HepG2 (cell line): Measurements from ENCODE around the gene SMIM14. TPM values are rescaled to one million over a fixed set of nuclear protein-coding genes. Genes with fewer than 3 reads are reported as not detected.
A peak's percentile ranks its signal among the peaks of the same experiment; 100 is the strongest.

ENCODE experiments used
- CREB1 ChIP-seq, 2 experiments: fragments of 450-650 bp in 1 of 2; IDR thresholded peaks; 2 replicates each; pipeline ENCODE4 v1.6.1; 2016 to 2017; ENCODE audit warnings: control low read depth in 1 of 2, mild to moderate bottlenecking in 1 of 2, missing compliant biosample characterization in 1 of 2, missing genetic modification characterization in 1 of 2
- IRF2 ChIP-seq: IDR thresholded peaks from 2 replicates; pipeline ENCODE4 v1.6.1; 2018; ENCODE audit warnings: missing genetic modification reagents, missing compliant biosample characterization
- JUNB ChIP-seq: sonication (generic); formaldehyde crosslinking; IDR thresholded peaks from 2 replicates; pipeline ENCODE4 v1.8.0; 2022; ENCODE audit warnings: missing genetic modification reagents, mild to moderate bottlenecking, borderline replicate concordance
- MED8 ChIP-seq: sonication (generic); formaldehyde crosslinking; IDR thresholded peaks from 2 replicates; pipeline ENCODE4 v1.8.1; 2023; ENCODE audit warnings: mild to moderate bottlenecking, missing genetic modification reagents; ENCODE audit not compliant: insufficient replicate concordance
- NCOR1 ChIP-seq: fragments of 200-600 bp; sonication (generic); IDR thresholded peaks from 2 replicates; pipeline ENCODE4 v1.7.0; 2017; ENCODE audit warnings: antibody characterized with exemption, low read length, borderline replicate concordance
- NFATC3 ChIP-seq: sonication (generic); formaldehyde crosslinking; IDR thresholded peaks from 2 replicates; pipeline ENCODE4 v1.5.1; 2020; ENCODE audit warnings: mild to moderate bottlenecking, missing genetic modification reagents
- RARA ChIP-seq: IDR thresholded peaks from 2 replicates; pipeline ENCODE4 v1.6.1; 2016; ENCODE audit warnings: missing genetic modification reagents, missing compliant biosample characterization
- REPIN1 ChIP-seq: sonication (generic); formaldehyde crosslinking; IDR thresholded peaks from 2 replicates; pipeline ENCODE4 v1.8.0; 2022; ENCODE audit warnings: missing genetic modification reagents, low read depth, mild to moderate bottlenecking, borderline replicate concordance
- SNAPC2 ChIP-seq: sonication (generic); formaldehyde crosslinking; IDR thresholded peaks from 2 replicates; pipeline ENCODE4 v1.8.1; 2022; ENCODE audit warnings: mild to moderate bottlenecking, missing genetic modification reagents
- SP5 ChIP-seq: IDR thresholded peaks from 2 replicates; pipeline ENCODE4 v1.6.1; 2016; ENCODE audit warnings: low read depth, borderline replicate concordance
- SPEN ChIP-seq: sonication (generic); formaldehyde crosslinking; IDR thresholded peaks from 2 replicates; pipeline ENCODE4 v1.5.1; 2020; ENCODE audit warnings: low read depth, mild to moderate bottlenecking, missing genetic modification reagents
- TBP ChIP-seq: sonication (generic); formaldehyde crosslinking; IDR thresholded peaks from 2 replicates; pipeline ENCODE4 v1.5.0; 2020; ENCODE audit warnings: missing genetic modification reagents
- ZBTB20 ChIP-seq: sonication (generic); formaldehyde crosslinking; IDR thresholded peaks from 2 replicates; pipeline ENCODE4 v1.8.1; 2023; ENCODE audit warnings: missing genetic modification reagents, low read depth, mild to moderate bottlenecking, borderline replicate concordance
- ZKSCAN8 ChIP-seq: IDR thresholded peaks from 2 replicates; pipeline ENCODE4 v1.6.1; 2016; ENCODE audit warnings: borderline replicate concordance, missing genetic modification reagents, missing compliant biosample characterization
- ZNF143 ChIP-seq: sonication (generic); formaldehyde crosslinking; IDR thresholded peaks from 2 replicates; pipeline ENCODE4 v1.4.0; 2020; ENCODE audit warnings: missing genetic modification reagents
- ZNF253 ChIP-seq: sonication (generic); formaldehyde crosslinking; IDR thresholded peaks from 2 replicates; pipeline ENCODE4 v1.8.0; 2022; ENCODE audit warnings: mild to moderate bottlenecking, missing genetic modification reagents, borderline replicate concordance
- ZNF264 ChIP-seq: sonication (generic); formaldehyde crosslinking; IDR thresholded peaks from 2 replicates; pipeline ENCODE4 v1.4.0; 2020; ENCODE audit warnings: missing genetic modification reagents
- ZNF788 ChIP-seq: sonication (generic); formaldehyde crosslinking; IDR thresholded peaks from 2 replicates; pipeline ENCODE4 v1.5.0; 2020; ENCODE audit warnings: mild to moderate bottlenecking, missing genetic modification reagents, borderline replicate concordance
- polyA plus RNA-seq, 8 experiments: library from polyadenylated mRNA; depleted of rRNA in 3 of 8; stranded (reverse) in 7 of 8; unstranded in 1 of 8; fragments of >200 nt; fragmentation: Illumina TruSeq in 4 of 8; extraction: Trizol in 4 of 8; gene quantifications; 2 replicates each; pipeline versions ENCODE4 v1.2.1 to v1.2.3, GENCODE V29; 2011 to 2016; ENCODE audit warnings: low read depth in 4 of 8, missing spikeins in 1 of 8, mixed read lengths in 1 of 8; ENCODE audit not compliant: insufficient read depth in 1 of 8
- total RNA-seq, 5 experiments: library from RNA; depleted of rRNA; stranded (reverse); fragments of >200 nt; fragmentation: Illumina TruSeq; extraction: Trizol; gene quantifications; 2 replicates each; pipeline ENCODE4 v1.2.3, GENCODE V29; 2016; ENCODE audit warnings: low read depth in 1 of 5
- TF ChIP-seq, protein P1 (sequence below): sonication (generic); formaldehyde crosslinking; IDR thresholded peaks from 2 replicates; pipeline ENCODE4 v1.4.0; 2020; ENCODE audit warnings: missing genetic modification reagents, borderline replicate concordance
- TF ChIP-seq, protein P2 (sequence below): sonication (generic); formaldehyde crosslinking; IDR thresholded peaks from 2 replicates; pipeline ENCODE4 v1.9.0; 2021; ENCODE audit warnings: missing genetic modification reagents, borderline replicate concordance
- TF ChIP-seq, protein P3 (sequence below): sonication (generic); formaldehyde crosslinking; IDR thresholded peaks from 2 replicates; pipeline ENCODE4 v1.4.0; 2020; ENCODE audit warnings: missing genetic modification reagents, borderline replicate concordance

The SMIM14 gene
- total and polyA plus RNA-seq, 2 of the 13 experiments (the other 11 are each of a cell fraction or from before 2014, with no cell fraction given) = 16.3 to 28.1 TPM

DNA sequence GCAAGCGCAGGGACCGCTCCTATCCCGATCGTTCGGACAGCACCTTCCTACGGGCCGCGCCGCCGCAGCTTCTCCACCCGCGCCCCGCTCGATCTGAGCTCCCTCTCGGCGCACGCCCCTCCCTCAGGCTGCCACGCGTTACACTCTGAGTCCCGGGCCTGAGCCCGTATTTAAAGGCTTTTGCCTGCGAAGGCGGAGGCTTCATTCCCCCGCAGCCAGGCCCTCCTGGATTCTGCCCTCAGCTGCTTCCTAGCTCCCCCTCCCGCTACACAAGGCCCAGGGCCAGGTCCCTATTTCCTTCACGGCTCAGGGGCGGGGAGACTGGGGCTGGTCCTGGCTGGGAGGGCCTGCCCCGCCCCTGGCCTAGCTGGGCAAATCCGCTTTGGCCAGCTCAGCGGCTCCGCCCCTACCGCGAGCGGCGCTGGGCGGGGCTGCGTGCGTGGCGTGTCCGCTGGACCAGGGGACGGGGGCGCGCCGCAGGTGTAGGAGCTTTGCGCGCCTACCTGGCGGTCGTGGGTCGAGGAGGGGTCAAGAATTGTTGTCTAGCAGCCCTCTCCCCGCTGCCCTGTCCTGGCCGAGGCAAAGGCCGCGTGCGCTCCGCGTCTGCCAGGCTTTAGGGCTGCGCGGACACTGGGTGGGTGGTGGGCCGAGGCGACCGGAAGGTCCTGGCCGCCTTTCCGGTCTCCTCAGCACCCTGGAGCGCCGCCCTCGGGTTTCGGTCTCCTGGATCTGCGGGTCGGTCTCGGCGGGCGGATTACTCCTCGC is 111.2 kb downstream of the SMIM14 start, which contains the start of gene UGDH (continued):
- TF ChIP-seq, protein P1, sequence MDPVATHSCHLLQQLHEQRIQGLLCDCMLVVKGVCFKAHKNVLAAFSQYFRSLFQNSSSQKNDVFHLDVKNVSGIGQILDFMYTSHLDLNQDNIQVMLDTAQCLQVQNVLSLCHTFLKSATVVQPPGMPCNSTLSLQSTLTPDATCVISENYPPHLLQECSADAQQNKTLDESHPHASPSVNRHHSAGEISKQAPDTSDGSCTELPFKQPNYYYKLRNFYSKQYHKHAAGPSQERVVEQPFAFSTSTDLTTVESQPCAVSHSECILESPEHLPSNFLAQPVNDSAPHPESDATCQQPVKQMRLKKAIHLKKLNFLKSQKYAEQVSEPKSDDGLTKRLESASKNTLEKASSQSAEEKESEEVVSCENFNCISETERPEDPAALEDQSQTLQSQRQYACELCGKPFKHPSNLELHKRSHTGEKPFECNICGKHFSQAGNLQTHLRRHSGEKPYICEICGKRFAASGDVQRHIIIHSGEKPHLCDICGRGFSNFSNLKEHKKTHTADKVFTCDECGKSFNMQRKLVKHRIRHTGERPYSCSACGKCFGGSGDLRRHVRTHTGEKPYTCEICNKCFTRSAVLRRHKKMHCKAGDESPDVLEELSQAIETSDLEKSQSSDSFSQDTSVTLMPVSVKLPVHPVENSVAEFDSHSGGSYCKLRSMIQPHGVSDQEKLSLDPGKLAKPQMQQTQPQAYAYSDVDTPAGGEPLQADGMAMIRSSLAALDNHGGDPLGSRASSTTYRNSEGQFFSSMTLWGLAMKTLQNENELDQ (CRISPR knock-in tag) = peak; percentile 57; the same call in 1 of the 2 replicates
- peak; percentile 82; the same call in 1 of the 2 replicates for TF ChIP-seq ZNF788 (CRISPR knock-in tag)
- TF ChIP-seq, protein P2, sequence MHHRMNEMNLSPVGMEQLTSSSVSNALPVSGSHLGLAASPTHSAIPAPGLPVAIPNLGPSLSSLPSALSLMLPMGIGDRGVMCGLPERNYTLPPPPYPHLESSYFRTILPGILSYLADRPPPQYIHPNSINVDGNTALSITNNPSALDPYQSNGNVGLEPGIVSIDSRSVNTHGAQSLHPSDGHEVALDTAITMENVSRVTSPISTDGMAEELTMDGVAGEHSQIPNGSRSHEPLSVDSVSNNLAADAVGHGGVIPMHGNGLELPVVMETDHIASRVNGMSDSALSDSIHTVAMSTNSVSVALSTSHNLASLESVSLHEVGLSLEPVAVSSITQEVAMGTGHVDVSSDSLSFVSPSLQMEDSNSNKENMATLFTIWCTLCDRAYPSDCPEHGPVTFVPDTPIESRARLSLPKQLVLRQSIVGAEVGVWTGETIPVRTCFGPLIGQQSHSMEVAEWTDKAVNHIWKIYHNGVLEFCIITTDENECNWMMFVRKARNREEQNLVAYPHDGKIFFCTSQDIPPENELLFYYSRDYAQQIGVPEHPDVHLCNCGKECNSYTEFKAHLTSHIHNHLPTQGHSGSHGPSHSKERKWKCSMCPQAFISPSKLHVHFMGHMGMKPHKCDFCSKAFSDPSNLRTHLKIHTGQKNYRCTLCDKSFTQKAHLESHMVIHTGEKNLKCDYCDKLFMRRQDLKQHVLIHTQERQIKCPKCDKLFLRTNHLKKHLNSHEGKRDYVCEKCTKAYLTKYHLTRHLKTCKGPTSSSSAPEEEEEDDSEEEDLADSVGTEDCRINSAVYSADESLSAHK (CRISPR knock-in tag) = peak; percentile 57; the same call in 1 of the 2 replicates
- TF ChIP-seq MED8 (CRISPR knock-in tag) = peak; percentile 94
- TF ChIP-seq SP5 = peak; percentile 91
- peak; percentile 14; the same call in 1 of the 2 replicates for TF ChIP-seq ZNF143 (CRISPR knock-in tag)
- TF ChIP-seq SPEN = peak; percentile 97
- peak; percentile 93 for TF ChIP-seq REPIN1 (CRISPR knock-in tag)
- TF ChIP-seq, protein P3, sequence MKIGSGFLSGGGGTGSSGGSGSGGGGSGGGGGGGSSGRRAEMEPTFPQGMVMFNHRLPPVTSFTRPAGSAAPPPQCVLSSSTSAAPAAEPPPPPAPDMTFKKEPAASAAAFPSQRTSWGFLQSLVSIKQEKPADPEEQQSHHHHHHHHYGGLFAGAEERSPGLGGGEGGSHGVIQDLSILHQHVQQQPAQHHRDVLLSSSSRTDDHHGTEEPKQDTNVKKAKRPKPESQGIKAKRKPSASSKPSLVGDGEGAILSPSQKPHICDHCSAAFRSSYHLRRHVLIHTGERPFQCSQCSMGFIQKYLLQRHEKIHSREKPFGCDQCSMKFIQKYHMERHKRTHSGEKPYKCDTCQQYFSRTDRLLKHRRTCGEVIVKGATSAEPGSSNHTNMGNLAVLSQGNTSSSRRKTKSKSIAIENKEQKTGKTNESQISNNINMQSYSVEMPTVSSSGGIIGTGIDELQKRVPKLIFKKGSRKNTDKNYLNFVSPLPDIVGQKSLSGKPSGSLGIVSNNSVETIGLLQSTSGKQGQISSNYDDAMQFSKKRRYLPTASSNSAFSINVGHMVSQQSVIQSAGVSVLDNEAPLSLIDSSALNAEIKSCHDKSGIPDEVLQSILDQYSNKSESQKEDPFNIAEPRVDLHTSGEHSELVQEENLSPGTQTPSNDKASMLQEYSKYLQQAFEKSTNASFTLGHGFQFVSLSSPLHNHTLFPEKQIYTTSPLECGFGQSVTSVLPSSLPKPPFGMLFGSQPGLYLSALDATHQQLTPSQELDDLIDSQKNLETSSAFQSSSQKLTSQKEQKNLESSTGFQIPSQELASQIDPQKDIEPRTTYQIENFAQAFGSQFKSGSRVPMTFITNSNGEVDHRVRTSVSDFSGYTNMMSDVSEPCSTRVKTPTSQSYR (CRISPR knock-in tag) = no peak
- TF ChIP-seq SNAPC2 (CRISPR knock-in tag) = peak; percentile 79; the same call in 1 of the 2 replicates
- TF ChIP-seq ZNF253 = no peak
- peak; percentile 62; the same call in 1 of the 2 replicates for TF ChIP-seq NCOR1
- no peak for TF ChIP-seq TBP
- no peak; the same call in none of the 2 replicates for TF ChIP-seq ZNF264 (CRISPR knock-in tag)
- TF ChIP-seq CREB1 (IDR thresholded peaks at IDR 0.05) = peak; percentile 65; the same call in 1 of the 2 replicates
- peak; percentile 81; the same call in 1 of the 2 replicates for TF ChIP-seq CREB1 (CRISPR knock-in tag; IDR thresholded peaks at IDR 0.05)
- peak; percentile 83; the same call in 1 of the 2 replicates for TF ChIP-seq ZKSCAN8 (CRISPR knock-in tag)
- TF ChIP-seq ZBTB20 = no peak; the same call in 1 of the 2 replicates
- peak; percentile 71 for TF ChIP-seq IRF2
- 0 out of 2 replicates have a peak, but pooled peaks have one; percentile 71 for TF ChIP-seq NFATC3 (CRISPR knock-in tag)
- peak; percentile 49 for TF ChIP-seq RARA (CRISPR knock-in tag)
- peak; percentile 8; the same call in 1 of the 2 replicates for TF ChIP-seq JUNB (CRISPR knock-in tag)
